NCI-H345 treated with DMSO at 0.1 percent for 48 hours (cell line): Measurements from ENCODE around the gene HPCAL1.

Experiments used
- DNase-seq: peaks from one replicate; lab custom pipeline; 2025; ENCODE audit not compliant: unreplicated experiment; lab: John Stamatoyannopoulos, UW

HPCAL1 gene

GRCh38 chr2:10335046-10335840 lies 32.5 kb downstream of the HPCAL1 start:
- DNase-seq, result no peak

GRCh38 chr2:10336283-10336682 lies 33.6 kb downstream of the HPCAL1 start:
- DNase-seq, result no peak

GRCh38 chr2:10337449-10338269 lies 35.0 kb downstream of the HPCAL1 start:
- no peak for DNase-seq

GRCh38 chr2:10338270-10339188 lies 35.8 kb downstream of the HPCAL1 start:
- DNase-seq, result no peak

GRCh38 chr2:10339647-10340592 lies 37.2 kb downstream of the HPCAL1 start:
- no peak for DNase-seq

- DNase-seq, result no peak
Measured at GRCh38 chr2:10340593-10340975, 37.9 kb downstream of the HPCAL1 start.

- DNase-seq, result no peak
Measured at GRCh38 chr2:10341193-10341592, 38.5 kb downstream of the HPCAL1 start.

- DNase-seq, result no peak
Measured at GRCh38 chr2:10342245-10342951, 39.7 kb downstream of the HPCAL1 start.

- no peak for DNase-seq
Measured at GRCh38 chr2:10343191-10343590, 40.5 kb downstream of the HPCAL1 start.

- DNase-seq, result no peak
Measured at GRCh38 chr2:10343658-10344057, 41.0 kb downstream of the HPCAL1 start.

GRCh38 chr2:10344105-10345066 lies 41.7 kb downstream of the HPCAL1 start:
- no peak for DNase-seq

- no peak for DNase-seq
Measured at GRCh38 chr2:10345126-10345525, 42.4 kb downstream of the HPCAL1 start.

- no peak for DNase-seq
Measured at GRCh38 chr2:10345813-10346212, 43.1 kb downstream of the HPCAL1 start.

- DNase-seq, result no peak
Measured at GRCh38 chr2:10346929-10347561, 44.3 kb downstream of the HPCAL1 start.

GRCh38 chr2:10347562-10347948 lies 44.9 kb downstream of the HPCAL1 start:
- DNase-seq, result no peak

- no peak for DNase-seq
Measured at GRCh38 chr2:10348891-10349290, 46.2 kb downstream of the HPCAL1 start.

- DNase-seq, result no peak
Measured at GRCh38 chr2:10350761-10351160, 48.1 kb downstream of the HPCAL1 start.

GRCh38 chr2:10352361-10352760 lies 49.7 kb downstream of the HPCAL1 start:
- no peak for DNase-seq
